ENCODE data around the gene U2AF2. TPM values are rescaled to one million over a fixed set of nuclear protein-coding genes. Genes with fewer than 3 reads are reported as not detected.
A peak's percentile ranks its signal among the peaks of the same experiment; 100 is the strongest.

U2AF2 gene
- total RNA-seq, 4 donors from 2014 or later, result 38.1 to 60.2 (median 50.1) TPM

DNA sequence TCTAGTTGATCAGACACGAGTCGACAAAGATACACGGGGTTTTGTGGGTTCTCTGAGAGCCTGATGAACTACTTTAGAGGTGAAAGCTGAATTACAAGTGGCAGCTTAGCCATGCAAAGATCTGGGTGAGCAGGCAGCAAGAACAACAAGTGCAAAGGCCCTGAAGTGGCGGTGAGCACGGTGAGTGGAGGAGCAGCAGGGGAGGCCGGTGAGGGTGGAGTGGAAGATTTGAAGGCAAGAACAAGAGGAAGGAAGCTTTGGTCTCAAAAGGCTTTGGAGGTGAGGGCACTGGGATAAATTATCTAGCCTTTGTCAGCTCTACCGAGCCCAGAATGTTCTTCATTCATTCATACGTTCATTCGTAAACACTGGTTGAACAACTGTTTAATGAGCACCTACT lies 48.0 kb upstream of the U2AF2 start:
- H3K4me3 ChIP-seq, result peak overlapping the region; percentile 68 to 97 (median 80)
- intact Hi-C loops (cut with DNase I; ENCODE audit: low total_unique reads) (loop anchor here (10.0 kb wide), 1 partner anchor 1402 kb away; the partner anchor contains the start of gene RPS9), in situ Hi-C loops (cut with MboI; ENCODE audit: low sequenced_read_pairs in 4 of 4) (no loop called here)
- TF ChIP-seq POLR2A (IDR thresholded peaks at IDR 0.05), result no peak
- no peak for TF ChIP-seq CTCF (IDR thresholded peaks at IDR 0.05 in 4 of 5, conservative IDR thresholded peaks at IDR 0.05 in 1 of 5)
- H3K27ac ChIP-seq, result peak overlapping the region; percentile 91 to 99 (median 94)
- no peaks in the 10 kb centered on the region for H3K27me3 ChIP-seq
- no peak for DNase-seq
- H3K9me3 ChIP-seq, result no peaks in the 10 kb centered on the region
- ATAC-seq, result no peak
- H3K36me3 ChIP-seq, result peaks cover 0 to 8% of the 10 kb centered on the region in 2 donors
- H3K4me1 ChIP-seq, result peaks cover 38 to 45% of the 10 kb centered on the region in 2 donors

DNA sequence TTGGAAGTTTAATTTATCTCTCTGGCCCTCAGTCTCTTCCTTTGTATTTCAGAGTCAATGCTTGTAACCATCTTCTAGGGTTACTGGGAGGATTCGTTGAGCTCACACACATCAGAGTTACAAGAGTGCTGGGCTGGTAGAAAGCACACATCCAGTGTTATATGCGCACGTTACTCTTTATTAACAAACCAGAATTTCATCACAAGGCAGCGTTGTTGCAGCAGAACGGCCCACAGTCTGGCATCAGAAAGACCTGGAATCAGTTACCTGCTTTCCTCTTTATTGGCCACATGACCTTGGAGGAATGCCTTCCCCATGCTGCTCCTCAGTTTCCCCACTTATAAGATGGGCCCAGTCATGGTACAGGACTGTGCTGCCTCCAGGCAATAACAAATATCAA lies 45.5 kb upstream of the U2AF2 start:
- H3K27me3 ChIP-seq, result no peaks in the 10 kb centered on the region
- TF ChIP-seq CTCF (IDR thresholded peaks at IDR 0.05 in 4 of 5, conservative IDR thresholded peaks at IDR 0.05 in 1 of 5), result no peak
- no peak for TF ChIP-seq POLR2A (IDR thresholded peaks at IDR 0.05)
- DNase-seq (no peak), ATAC-seq (no peak)
- H3K4me1 ChIP-seq, result peaks cover 46 to 51% of the 10 kb centered on the region in 2 donors
- H3K27ac ChIP-seq, result peak overlapping the region; percentile 86 to 99 (median 92)
- in situ Hi-C loops (cut with MboI; ENCODE audit: low sequenced_read_pairs in 4 of 4), result no loop called here
- H3K36me3 ChIP-seq, result peaks cover 0 to 8% of the 10 kb centered on the region in 2 donors
- no peaks in the 10 kb centered on the region for H3K9me3 ChIP-seq
- H3K4me3 ChIP-seq, result no peak overlapping the region
- intact Hi-C loops (cut with DNase I; ENCODE audit: low total_unique reads), result loop anchor here (10.0 kb wide), 1 partner anchor 1405 kb away; the partner anchor contains the start of gene RPS9

GRCh38 chr19:55611300-55611982 lies 43.4 kb upstream of the U2AF2 start:
- ATAC-seq (peak; percentile 93), DNase-seq (peak; percentile 72 to 76)
- peaks cover 0 to 13% of the 10 kb centered on the region in 2 donors for H3K36me3 ChIP-seq
- peak overlapping the region in 3 of 4 donors; percentile 6 to 39 (median 17) for H3K4me3 ChIP-seq
- H3K27me3 ChIP-seq, result no peaks in the 10 kb centered on the region
- peaks cover 33 to 46% of the 10 kb centered on the region in 2 donors for H3K4me1 ChIP-seq
- in situ Hi-C loops (cut with MboI; ENCODE audit: low sequenced_read_pairs in 4 of 4) (no loop called here), intact Hi-C loops (cut with DNase I; ENCODE audit: low total_unique reads) (no loop called here)
- H3K27ac ChIP-seq, result peak overlapping the region; percentile 86 to 97 (median 91)
- TF ChIP-seq POLR2A (IDR thresholded peaks at IDR 0.05), result no peak
- TF ChIP-seq CTCF (IDR thresholded peaks at IDR 0.05 in 4 of 5, conservative IDR thresholded peaks at IDR 0.05 in 1 of 5), result no peak
- no peaks in the 10 kb centered on the region for H3K9me3 ChIP-seq

- H3K9me3 ChIP-seq, result no peaks in the 10 kb centered on the region
- ATAC-seq (peak; percentile 32 to 35), DNase-seq (no peak)
- peak overlapping the region; percentile 86 to 97 (median 91) for H3K27ac ChIP-seq
- intact Hi-C loops (cut with DNase I; ENCODE audit: low total_unique reads), result no loop called here
- TF ChIP-seq POLR2A (IDR thresholded peaks at IDR 0.05) (no peak), CTCF (IDR thresholded peaks at IDR 0.05 in 4 of 5, conservative IDR thresholded peaks at IDR 0.05 in 1 of 5) (no peak)
- H3K4me1 ChIP-seq, result peaks cover 26 to 39% of the 10 kb centered on the region in 2 donors
- no peaks in the 10 kb centered on the region for H3K27me3 ChIP-seq
- in situ Hi-C loops (cut with MboI; ENCODE audit: low sequenced_read_pairs in 4 of 4), result no loop called here
- H3K4me3 ChIP-seq, result peak overlapping the region in 1 of 4 donors; percentile 39
- H3K36me3 ChIP-seq, result peaks cover 0 to 20% of the 10 kb centered on the region in 2 donors
Observed at GRCh38 chr19:55611983-55612645, 42.7 kb upstream of the U2AF2 start.

Measured in gastrocnemius medialis (tissue), 4 donors.